ENCODE data around the gene NUCKS1. TPM values are rescaled to one million over a fixed set of nuclear protein-coding genes. Genes with fewer than 3 reads are reported as not detected.

The NUCKS1 gene
- total RNA-seq, 4 donors from 2014 or later: 48.7 to 73.0 (median 60.3) TPM

GRCh38 chr1:205711105-205712048 lies 38.6 kb downstream of the NUCKS1 start:
- H3K36me3 ChIP-seq: peaks cover 14% of the 10 kb centered on the region
- H3K27me3 ChIP-seq: no peaks in the 10 kb centered on the region
- peaks cover 6% of the 10 kb centered on the region for H3K4me1 ChIP-seq
- DNase-seq (ENCODE audit: low spot score in 2 of 2): no peak
- TF ChIP-seq CTCF (IDR thresholded peaks at IDR 0.05) (peak; percentile 75 to 79), POLR2A (IDR thresholded peaks at IDR 0.05) (no peak)
- no peak overlapping the region for H3K4me3 ChIP-seq
- no peak overlapping the region for H3K27ac ChIP-seq
- WGBS: 44% methylated on average over 8 of the region's 8 CpGs
- no peaks in the 10 kb centered on the region for H3K9me3 ChIP-seq

GRCh38 chr1:205710201-205711062 lies 39.5 kb downstream of the NUCKS1 start:
- Histone ChIP-seq H3K9me3 (no peaks in the 10 kb centered on the region), H3K4me1 (peaks cover 6% of the 10 kb centered on the region), H3K36me3 (peaks cover 7% of the 10 kb centered on the region), H3K4me3 (no peak overlapping the region), H3K27me3 (no peaks in the 10 kb centered on the region), H3K27ac (no peak overlapping the region)
- TF ChIP-seq POLR2A (IDR thresholded peaks at IDR 0.05) (no peak), CTCF (IDR thresholded peaks at IDR 0.05) (no peak), EP300 (IDR thresholded peaks at IDR 0.05) (no peak), POLR2AphosphoS5 (IDR thresholded peaks at IDR 0.05) (no peak)
- 68% methylated on average over 1 of the region's 1 CpG for WGBS
- DNase-seq (ENCODE audit: low spot score in 2 of 2): no peak

GRCh38 chr1:205709640-205710039 lies 40.3 kb downstream of the NUCKS1 start:
- no peak overlapping the region for H3K27ac ChIP-seq
- no peak for DNase-seq (ENCODE audit: low spot score in 2 of 2)
- H3K36me3 ChIP-seq: peaks cover 3% of the 10 kb centered on the region
- no peak for TF ChIP-seq CTCF (IDR thresholded peaks at IDR 0.05)
- TF ChIP-seq POLR2AphosphoS5 (IDR thresholded peaks at IDR 0.05): no peak
- TF ChIP-seq EP300 (IDR thresholded peaks at IDR 0.05): no peak
- H3K27me3 ChIP-seq: no peaks in the 10 kb centered on the region
- H3K4me1 ChIP-seq: peaks cover 6% of the 10 kb centered on the region
- H3K9me3 ChIP-seq: no peaks in the 10 kb centered on the region
- 91% methylated on average over 2 of the region's 2 CpGs for WGBS
- H3K4me3 ChIP-seq: no peak overlapping the region

- Histone ChIP-seq H3K9me3 (no peaks in the 10 kb centered on the region), H3K27ac (no peak overlapping the region), H3K27me3 (no peaks in the 10 kb centered on the region), H3K36me3 (peaks cover 3% of the 10 kb centered on the region), H3K4me1 (peaks cover 1% of the 10 kb centered on the region), H3K4me3 (no peak overlapping the region)
- TF ChIP-seq POLR2AphosphoS5 (IDR thresholded peaks at IDR 0.05) (no peak), CTCF (IDR thresholded peaks at IDR 0.05) (no peak), POLR2A (IDR thresholded peaks at IDR 0.05) (no peak)
- no peak for DNase-seq (ENCODE audit: low spot score in 2 of 2)
- WGBS: 54% methylated on average over 4 of the region's 4 CpGs
These were observed 41.0 kb downstream of the NUCKS1 start for GRCh38 chr1:205709059-205709398.
